Measurements from ENCODE around the gene CRLF1. TPM values are rescaled to one million over a fixed set of nuclear protein-coding genes. Genes with fewer than 3 reads are reported as not detected.

The CRLF1 gene
- total and polyA plus RNA-seq, 2 experiments from 2014 or later = 18.1 to 19.7 TPM

DNA sequence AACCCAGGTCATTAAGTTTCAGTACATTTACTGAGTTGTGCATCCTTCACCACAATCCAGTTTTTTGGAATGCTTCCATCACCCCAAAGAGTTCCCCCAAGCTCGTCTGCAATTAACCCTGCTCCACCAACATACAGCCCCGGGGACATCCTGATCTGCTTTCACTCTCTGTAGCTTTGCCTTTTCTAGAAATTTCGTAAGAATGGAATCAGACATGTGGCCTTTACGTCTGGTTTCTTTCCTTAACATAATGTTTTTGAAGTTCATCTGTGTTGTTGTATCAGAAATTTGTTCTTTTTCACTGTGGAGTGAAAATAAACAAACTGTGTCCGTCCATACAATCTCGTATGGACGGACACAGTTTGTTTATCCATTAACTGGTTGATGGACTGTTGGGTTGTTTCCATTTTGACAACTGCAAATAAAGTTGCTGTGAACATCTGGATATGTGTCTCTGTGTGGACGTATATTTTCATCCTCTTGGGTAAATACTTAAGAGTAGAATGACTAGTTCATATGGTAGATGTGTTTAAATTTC is 33.2 kb upstream of the CRLF1 start:
- H3K9me3 Mint-ChIP-seq = no peaks in the 10 kb centered on the region
- Histone ChIP-seq H3K4me1 (ENCODE audit: insufficient read depth) (peaks cover 23% of the 10 kb centered on the region), H3K79me2 (replicated peaks; ENCODE audit: insufficient read depth) (peaks cover 21% of the 10 kb centered on the region), H3K4me3 (no peak overlapping the region), H3K36me3 (ENCODE audit: insufficient read depth) (no peaks in the 10 kb centered on the region), H3K27me3 (ENCODE audit: insufficient read depth) (peaks cover 7% of the 10 kb centered on the region), H3F3A (replicated peaks; ENCODE audit: low read depth) (no peaks in the 10 kb centered on the region; the same call in 1 of the 2 replicates), H3K27ac (ENCODE audit: low read depth) (no peak overlapping the region), H2AFZ (no peak overlapping the region), H3K9me2 (ENCODE audit: insufficient read depth) (no peaks in the 10 kb centered on the region; the same call in 1 of the 2 replicates), H3K4me2 (no peak overlapping the region), H4K20me1 (replicated peaks; ENCODE audit: insufficient read depth) (peaks cover 13% of the 10 kb centered on the region)
- peaks cover 4% of the 10 kb centered on the region; the same call in 1 of the 3 replicates for H3K36me3 Mint-ChIP-seq (ENCODE audit: low read depth)
- H3K4me3 Mint-ChIP-seq = no peak overlapping the region
- H3K27me3 Mint-ChIP-seq (ENCODE audit: insufficient read depth, low read depth, poor library complexity) = peaks cover 10% of the 10 kb centered on the region
- ATAC-seq (no peak), DNase-seq (ENCODE audit: low spot score) (no peak)
- no peak for TF ChIP-seq STAT1 (IDR thresholded peaks at IDR 0.05; ENCODE audit: unreplicated experiment)
- no peak for TF ChIP-seq ZNF331 (CRISPR knock-in tag; IDR thresholded peaks at IDR 0.05; ENCODE audit: low read depth)
- TF ChIP-seq, protein P1, sequence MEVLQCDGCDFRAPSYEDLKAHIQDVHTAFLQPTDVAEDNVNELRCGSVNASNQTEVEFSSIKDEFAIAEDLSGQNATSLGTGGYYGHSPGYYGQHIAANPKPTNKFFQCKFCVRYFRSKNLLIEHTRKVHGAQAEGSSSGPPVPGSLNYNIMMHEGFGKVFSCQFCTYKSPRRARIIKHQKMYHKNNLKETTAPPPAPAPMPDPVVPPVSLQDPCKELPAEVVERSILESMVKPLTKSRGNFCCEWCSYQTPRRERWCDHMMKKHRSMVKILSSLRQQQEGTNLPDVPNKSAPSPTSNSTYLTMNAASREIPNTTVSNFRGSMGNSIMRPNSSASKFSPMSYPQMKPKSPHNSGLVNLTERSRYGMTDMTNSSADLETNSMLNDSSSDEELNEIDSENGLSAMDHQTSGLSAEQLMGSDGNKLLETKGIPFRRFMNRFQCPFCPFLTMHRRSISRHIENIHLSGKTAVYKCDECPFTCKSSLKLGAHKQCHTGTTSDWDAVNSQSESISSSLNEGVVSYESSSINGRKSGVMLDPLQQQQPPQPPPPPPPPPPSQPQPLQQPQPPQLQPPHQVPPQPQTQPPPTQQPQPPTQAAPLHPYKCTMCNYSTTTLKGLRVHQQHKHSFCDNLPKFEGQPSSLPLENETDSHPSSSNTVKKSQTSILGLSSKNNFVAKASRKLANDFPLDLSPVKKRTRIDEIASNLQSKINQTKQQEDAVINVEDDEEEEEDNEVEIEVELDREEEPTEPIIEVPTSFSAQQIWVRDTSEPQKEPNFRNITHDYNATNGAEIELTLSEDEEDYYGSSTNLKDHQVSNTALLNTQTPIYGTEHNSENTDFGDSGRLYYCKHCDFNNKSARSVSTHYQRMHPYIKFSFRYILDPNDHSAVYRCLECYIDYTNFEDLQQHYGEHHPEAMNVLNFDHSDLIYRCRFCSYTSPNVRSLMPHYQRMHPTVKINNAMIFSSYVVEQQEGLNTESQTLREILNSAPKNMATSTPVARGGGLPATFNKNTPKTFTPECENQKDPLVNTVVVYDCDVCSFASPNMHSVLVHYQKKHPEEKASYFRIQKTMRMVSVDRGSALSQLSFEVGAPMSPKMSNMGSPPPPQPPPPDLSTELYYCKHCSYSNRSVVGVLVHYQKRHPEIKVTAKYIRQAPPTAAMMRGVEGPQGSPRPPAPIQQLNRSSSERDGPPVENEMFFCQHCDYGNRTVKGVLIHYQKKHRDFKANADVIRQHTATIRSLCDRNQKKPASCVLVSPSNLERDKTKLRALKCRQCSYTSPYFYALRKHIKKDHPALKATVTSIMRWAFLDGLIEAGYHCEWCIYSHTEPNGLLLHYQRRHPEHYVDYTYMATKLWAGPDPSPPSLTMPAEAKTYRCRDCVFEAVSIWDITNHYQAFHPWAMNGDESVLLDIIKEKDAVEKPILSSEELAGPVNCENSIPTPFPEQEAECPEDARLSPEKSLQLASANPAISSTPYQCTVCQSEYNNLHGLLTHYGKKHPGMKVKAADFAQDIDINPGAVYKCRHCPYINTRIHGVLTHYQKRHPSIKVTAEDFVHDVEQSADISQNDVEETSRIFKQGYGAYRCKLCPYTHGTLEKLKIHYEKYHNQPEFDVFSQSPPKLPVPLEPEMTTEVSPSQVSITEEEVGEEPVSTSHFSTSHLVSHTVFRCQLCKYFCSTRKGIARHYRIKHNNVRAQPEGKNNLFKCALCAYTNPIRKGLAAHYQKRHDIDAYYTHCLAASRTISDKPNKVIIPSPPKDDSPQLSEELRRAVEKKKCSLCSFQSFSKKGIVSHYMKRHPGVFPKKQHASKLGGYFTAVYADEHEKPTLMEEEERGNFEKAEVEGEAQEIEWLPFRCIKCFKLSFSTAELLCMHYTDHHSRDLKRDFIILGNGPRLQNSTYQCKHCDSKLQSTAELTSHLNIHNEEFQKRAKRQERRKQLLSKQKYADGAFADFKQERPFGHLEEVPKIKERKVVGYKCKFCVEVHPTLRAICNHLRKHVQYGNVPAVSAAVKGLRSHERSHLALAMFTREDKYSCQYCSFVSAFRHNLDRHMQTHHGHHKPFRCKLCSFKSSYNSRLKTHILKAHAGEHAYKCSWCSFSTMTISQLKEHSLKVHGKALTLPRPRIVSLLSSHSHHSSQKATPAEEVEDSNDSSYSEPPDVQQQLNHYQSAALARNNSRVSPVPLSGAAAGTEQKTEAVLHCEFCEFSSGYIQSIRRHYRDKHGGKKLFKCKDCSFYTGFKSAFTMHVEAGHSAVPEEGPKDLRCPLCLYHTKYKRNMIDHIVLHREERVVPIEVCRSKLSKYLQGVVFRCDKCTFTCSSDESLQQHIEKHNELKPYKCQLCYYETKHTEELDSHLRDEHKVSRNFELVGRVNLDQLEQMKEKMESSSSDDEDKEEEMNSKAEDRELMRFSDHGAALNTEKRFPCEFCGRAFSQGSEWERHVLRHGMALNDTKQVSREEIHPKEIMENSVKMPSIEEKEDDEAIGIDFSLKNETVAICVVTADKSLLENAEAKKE (CRISPR knock-in tag; IDR thresholded peaks at IDR 0.05) = no peak
- no peak for TF ChIP-seq CREB1 (CRISPR knock-in tag; IDR thresholded peaks at IDR 0.05; ENCODE audit: low read depth)
- no peak overlapping the region for H3K27ac Mint-ChIP-seq
- peaks cover 17% of the 10 kb centered on the region for H3K4me1 Mint-ChIP-seq
